Cardiac septum (tissue), 1 donor: ENCODE results near the gene STX16. TPM values are rescaled to one million over a fixed set of nuclear protein-coding genes. Genes with fewer than 3 reads are reported as not detected.

Experiments used
- DNase-seq: peaks from one replicate; pipeline ENCODE4 v3.0.0-alpha.2; 2020; ENCODE audit warnings: low spot score
- intact Hi-C: fragments of 100-400 bp; cut with DNase I; formaldehyde crosslinking; loops from one replicate; pipeline ENCODE4 v1.14.0; 2022
- total RNA-seq: library from RNA; stranded (reverse); fragmentation: NEBNext Ultra II Directional; extraction: Animal tissue kit (Norgen Biotek cat#: 25700); gene quantifications from one replicate; pipeline ENCODE4 v1.2.1, GENCODE V29; 2021
- donor health status: DM: no; HTN: no; CAD: no.

Gene STX16
- total RNA-seq, 1 donor from 2014 or later, result 33.1 TPM

DNA sequence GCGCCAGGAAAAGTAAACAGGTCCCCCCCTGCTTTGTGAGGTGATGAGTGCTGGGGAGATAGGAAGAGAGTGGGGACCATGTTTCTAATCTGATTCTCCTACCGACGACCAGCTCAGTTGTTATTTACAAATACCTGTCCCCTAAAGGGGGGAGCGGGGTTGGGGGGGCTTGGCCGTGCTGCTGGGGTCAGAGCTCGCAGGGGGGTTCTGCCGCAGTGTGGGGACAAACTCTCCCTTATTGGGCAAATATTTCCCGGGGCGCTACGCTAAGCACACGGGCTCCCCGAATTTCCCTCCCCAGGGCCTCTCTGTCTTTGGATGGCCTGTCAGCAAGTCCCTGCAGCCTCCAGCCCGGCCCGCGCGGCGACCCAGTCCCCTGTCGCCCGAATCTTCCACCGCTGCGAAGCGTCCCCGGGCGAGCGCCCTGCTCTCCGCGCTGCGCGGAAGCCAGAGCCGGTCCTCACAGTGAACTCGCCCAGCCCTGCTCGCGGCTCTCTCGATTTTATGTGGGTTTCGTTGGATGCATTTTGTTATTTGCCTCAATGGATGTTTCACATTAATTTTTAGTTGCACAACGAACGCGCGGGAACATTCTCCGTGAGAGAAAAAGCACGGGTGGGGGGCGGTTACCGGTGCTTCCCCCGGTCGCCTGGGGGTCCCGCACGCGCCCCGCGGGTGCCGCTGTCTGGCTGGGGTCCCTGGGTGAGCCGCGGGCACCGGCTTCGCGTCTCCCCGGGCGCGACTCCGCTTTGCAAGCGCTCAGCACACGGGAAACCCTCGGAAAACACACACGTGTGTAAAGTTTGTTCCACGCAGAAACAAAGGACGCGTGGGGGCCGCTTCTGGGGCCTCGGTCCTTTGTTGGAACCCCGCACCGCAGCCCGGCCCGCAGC lies 1.5 kb upstream of the STX16 start:
- intact Hi-C loops, result loop anchor here (2.0 to 10.0 kb wide), 4 partner anchors 43 to 413 kb away; partner anchors contain the start of genes GNAS, GNAS-AS1, NPEPL1 and RAB22A
- no peak for DNase-seq

DNA sequence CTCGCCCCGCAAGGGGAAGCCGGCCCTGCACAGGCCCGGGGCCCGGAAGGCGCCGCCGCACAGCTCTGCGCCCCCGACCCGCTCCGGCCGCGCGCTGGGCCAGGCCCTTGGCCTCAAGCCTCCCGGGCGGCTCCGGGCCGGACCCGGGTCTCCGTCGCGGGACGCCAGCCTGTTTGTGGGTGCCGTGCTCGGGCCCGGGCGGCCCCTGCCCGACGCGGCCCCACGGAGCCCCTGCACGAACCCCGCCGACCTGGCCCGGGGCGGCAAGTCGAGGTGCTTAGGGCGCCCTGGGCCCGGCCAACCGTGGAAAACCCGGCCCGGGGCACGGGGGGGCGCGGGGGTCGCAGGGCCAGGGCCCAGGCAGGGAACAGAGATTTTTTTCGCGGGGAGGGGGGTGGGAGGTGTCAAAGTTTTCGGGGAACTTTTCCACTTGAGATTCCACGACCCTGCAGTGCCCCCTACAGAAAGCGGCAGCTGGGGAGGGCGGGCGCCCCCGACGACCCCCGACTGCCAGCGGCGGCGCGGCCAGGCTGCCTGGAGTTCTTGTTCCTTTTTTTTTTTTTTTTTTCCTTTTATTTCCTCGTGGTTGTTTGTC lies 805 bp upstream of the STX16 start:
- no peak for DNase-seq
- intact Hi-C loops, result loop anchor here (2.0 to 10.0 kb wide), 4 partner anchors 43 to 413 kb away; partner anchors contain the start of genes GNAS, GNAS-AS1, NPEPL1 and RAB22A

DNA sequence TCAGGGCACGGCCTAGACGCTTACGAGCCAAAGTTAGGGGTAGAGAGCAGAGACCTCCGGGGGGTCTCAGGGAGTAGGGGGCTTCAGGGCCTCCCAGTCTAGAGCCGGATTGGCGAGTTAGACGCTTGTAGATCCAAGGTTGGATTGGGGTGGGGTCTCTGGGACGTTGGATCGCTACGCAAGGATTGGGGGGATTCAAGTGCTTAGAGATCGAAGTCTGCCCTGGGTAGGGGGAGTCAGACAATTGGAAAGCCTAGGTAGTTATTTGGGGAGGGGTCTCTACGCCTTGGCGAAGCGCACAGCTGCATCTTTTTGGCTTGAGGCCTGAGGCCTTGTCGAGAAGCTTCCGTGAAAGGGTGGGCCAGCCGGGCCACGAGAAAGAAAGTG lies 469 bp downstream of the STX16 start:
- intact Hi-C loops, result loop anchor here (2.0 to 10.0 kb wide), 4 partner anchors 41 to 415 kb away; partner anchors contain the start of genes GNAS, GNAS-AS1, NPEPL1 and RAB22A
- DNase-seq, result no peak

DNA sequence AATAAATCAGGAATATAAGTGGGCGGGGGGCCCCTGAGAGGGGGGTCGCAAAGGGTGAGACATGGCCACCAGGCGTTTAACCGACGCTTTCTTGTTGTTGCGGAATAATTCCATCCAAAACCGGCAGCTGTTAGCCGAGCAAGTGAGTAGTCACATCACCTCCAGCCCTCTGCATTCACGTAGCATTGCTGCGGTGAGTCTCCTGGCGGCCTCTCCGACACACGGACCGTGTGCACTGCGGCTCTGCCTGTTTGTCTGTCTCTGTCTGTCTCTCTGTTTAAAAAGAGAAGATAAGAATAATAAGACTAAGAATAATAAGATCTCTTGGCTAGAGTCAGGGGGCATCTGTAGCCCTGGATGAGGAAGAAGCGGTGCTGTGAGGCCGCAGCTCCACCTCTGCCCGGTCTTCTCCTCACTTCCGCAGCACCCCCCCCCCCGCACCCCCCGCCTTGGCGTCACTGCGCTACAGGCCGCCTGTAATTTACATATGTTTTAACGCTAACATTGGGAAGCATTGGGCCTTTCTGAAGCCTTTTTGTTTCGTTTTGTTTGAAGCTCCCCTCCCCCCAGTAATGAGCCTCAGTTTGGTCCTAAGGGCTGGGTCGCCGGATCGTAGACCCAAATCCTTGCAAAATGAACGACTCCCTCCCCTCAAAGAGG lies 993 bp downstream of the STX16 start:
- DNase-seq, result peak; percentile 89
- intact Hi-C loops, result loop anchor here (2.0 to 10.0 kb wide), 4 partner anchors 41 to 415 kb away; partner anchors contain the start of genes GNAS, GNAS-AS1, NPEPL1 and RAB22A

DNA sequence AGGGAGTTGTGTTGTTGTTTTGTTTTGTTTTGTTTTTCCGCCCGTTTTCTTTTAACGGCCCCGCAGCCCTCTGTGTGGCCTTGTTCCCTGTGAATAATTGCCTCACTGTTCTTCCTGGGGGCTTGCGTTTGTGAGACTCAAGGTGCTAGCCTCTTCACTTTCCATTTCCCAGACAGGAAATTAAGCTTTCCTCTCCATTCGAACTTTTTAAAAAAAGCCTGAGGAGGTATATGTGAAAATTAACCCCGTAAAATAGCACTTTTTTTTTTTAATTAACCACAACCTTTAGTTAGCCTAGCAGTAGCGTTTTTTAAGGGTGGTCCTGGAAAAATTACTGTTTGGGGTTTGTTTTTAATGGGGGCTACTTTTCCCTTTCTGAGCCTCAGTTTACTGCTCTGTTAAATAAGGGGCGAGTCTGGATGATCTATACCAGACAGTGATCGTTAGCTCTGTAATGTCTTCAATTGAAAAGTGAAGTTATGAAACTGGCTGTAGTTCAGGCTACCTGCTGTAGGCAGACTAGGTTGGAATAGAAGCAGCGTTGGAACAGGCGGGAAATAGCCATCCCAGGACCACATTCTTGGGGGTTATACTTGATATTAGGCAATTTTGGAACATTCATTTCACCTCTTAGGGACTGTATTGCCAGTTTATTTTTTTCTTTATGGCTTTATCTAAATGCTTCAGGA lies 1.7 kb downstream of the STX16 start:
- intact Hi-C loops, result loop anchor here (10.0 kb wide), 1 partner anchor 202 kb away; the partner anchor contains the start of genes GNAS and GNAS-AS1
- DNase-seq, result no peak

DNA sequence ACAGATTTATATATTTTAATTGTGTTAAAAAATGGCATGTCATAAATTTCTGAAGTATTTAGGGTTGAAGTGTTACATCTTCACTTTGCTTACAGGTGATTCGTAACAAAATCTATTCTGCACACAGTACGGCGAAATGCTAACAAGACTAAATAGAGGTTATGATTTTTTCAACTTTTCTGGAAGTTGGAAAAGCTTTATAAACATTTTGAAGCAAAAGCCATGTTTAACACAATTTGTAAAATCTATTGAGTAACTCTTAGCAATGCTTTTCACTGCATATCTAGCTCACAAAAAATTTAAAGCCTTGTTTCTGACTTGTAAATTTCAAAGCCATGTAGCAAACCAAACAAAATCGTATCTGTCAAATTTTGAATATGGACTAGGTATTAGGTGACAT lies 3.3 kb downstream of the STX16 start:
- intact Hi-C loops, result loop anchor here (10.0 kb wide), 1 partner anchor 200 kb away; the partner anchor contains the start of genes GNAS and GNAS-AS1
- no peak for DNase-seq

DNA sequence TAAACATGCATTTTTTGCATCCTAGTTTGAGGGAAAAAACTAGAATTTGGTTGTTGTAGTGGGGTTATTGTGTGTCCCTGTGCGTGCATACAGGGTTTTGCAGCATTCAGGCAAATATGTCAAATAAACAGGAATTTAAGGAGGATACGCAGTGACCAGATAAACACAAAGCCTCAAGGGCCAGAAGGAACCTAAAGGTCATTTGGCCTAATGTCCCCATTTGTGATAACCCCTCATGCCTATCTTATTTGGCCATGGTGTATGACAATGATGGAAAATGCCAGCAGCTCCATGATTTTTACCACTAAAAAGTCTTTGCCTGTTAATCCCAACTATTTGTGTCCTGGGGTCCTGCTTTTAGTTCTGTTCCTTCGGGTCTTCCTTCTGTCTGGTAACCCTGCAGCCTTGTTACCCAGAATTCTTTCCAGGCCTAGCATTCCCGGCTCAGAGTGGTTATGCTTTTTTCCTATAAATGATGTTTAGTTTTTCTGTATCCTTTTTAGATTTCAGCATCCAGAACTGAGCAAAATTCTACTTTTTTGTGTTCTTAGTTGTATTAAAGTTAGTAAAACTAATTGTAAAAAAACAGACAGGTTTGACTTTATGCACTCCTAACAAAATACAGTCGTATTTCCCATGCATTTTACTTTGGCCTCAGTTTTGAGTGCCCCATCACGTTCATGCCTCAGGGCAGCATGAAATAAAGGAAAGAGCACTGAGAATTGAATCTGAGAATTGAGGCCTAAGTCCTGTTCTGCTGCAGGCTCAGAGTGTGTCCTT lies 4.4 kb downstream of the STX16 start:
- intact Hi-C loops, result loop anchor here (10.0 kb wide), 1 partner anchor 199 kb away; the partner anchor contains the start of genes GNAS and GNAS-AS1
- DNase-seq, result no peak

DNA sequence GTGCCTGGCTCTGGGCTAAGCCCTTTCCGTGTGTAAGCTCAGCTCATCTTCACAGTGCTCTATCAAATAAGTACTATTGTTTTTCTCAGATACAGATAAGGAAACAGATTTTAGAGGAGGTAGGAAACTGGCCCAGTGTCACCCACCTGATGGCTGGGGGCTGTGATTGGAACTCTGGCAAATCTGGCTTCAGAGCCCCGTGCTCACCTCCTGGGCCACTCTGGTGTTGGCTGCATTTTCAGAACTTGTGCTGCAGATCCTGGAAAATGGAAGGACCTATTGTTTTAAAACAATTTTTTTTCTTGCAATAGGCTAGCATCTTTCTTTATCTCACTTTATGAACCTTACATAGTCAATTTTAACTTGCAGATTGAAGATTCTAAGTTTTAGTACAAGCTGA lies 5.7 kb downstream of the STX16 start:
- intact Hi-C loops, result loop anchor here (10.0 kb wide), 1 partner anchor 198 kb away; the partner anchor contains the start of genes GNAS and GNAS-AS1

DNA sequence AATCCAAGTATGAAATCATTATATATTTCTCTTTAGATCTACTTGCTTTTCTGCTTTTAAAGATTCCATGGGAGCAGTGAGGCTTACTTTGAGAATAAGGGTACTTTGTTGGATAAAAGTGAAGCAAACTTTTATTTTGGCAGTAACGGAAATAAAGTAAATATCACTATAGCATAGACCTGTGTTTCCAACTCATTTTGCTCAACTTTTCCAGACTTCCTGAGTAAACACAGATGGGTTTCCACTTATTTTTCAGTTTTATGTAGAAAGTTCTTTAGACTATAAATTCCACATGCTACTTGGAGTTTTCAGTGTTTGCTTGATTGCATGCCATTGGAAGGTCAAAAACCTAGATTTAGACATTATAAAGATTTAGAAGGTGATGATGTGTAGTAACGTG lies 6.2 kb downstream of the STX16 start:
- intact Hi-C loops, result loop anchor here (10.0 kb wide), 1 partner anchor 198 kb away; the partner anchor contains the start of genes GNAS and GNAS-AS1
- no peak for DNase-seq

More for the DNA sequence above, 5.7 kb downstream of the STX16 start:
- no peak for DNase-seq

DNA sequence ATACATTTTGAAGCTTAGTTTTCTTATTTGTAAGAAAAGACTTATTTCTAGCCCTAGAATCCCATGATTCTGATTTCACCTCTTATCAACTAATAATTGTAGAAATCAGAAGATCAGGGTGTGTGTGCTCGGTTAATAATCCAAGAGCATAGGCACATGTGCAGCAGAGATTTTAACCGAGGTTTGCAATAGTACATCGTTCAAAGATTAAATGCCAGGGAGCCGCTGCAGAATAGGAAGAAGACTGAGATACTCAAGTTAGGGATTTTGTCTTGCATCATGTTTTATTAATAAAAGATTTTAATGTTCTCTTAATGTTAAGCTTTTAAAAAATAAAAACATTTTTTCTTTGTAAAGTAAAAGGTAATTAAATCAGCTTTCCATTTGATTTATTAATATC lies 6.9 kb downstream of the STX16 start:
- intact Hi-C loops, result loop anchor here (10.0 kb wide), 1 partner anchor 197 kb away; the partner anchor contains the start of genes GNAS and GNAS-AS1
- no peak for DNase-seq

DNA sequence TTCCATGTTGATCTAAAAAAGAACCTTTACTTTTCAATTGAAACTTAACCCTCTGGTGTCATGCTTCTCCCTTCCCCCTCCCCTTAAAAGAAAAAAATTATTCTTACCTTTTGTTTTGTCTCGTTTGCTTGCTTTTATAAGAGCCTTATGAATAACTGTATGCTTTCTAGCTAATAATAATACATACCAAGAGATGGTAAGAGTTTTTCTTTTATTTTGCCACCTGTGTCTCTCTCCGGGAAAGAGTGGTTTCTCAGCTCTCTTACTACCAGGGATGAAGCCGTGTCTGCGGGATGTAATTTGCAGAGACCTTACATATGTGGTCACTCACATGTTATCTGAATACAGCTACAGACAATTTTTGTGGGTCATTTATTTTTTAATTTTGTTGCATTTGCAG lies 7.7 kb downstream of the STX16 start:
- DNase-seq, result no peak
- intact Hi-C loops, result loop anchor here (10.0 kb wide), 1 partner anchor 196 kb away; the partner anchor contains the start of genes GNAS and GNAS-AS1

DNA sequence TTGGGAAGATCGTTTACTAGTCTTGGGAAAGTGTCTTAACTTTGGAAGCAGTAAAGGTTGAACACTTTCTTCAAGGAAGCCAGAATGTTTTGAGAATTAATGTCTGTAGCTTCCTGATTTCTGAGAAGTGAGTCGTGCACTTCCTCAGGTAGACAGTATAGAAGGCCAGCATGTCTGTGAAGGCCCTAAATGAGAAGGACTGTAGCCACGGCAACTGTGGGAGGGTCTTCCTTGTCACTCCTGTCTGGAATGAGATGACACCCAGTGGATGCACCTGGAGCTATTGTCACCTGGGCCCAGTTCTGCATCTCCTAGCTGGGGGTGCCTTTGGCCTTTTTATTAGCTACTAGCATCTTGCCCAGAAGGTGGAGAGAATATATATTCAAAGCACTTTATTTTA lies 8.8 kb downstream of the STX16 start:
- intact Hi-C loops, result loop anchor here (10.0 kb wide), 1 partner anchor 195 kb away; the partner anchor contains the start of genes GNAS and GNAS-AS1
- DNase-seq, result no peak

DNA sequence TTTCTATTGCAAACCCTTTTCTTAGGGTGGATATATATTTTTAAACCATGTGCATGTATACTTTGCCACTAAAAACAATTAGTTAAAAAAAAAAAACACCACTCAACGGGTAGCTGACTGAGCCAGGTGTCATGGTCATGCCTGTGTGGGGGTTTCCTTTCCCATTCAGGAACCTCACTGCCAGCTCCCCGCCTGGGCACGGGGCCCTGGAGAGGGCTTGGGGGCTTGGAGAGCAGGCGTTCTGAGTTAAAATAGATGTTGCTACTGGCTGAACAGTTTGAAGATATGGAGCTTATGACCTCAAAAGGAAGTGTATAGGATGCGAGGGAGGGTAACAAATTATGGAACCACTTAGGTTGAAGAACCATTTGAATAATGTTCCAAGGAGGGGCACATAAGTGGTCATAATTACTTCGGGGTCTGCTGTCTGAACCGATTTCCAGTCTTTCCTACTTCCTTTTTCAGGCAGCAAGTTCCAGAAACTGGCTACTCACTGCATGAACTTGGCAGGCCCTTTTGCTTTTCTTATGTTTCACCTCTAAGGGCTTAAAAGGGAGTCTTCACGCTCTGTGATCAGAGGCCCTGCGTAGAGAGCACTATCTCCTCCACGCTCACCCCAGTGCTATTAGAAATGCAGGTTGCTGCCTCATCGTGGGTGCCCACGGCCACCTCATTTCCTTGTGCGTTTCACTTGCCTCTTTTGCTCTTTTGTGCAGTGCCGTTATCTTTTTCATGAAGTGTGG lies 9.9 kb downstream of the STX16 start:
- intact Hi-C loops, result no loop called here
- DNase-seq, result no peak

DNA sequence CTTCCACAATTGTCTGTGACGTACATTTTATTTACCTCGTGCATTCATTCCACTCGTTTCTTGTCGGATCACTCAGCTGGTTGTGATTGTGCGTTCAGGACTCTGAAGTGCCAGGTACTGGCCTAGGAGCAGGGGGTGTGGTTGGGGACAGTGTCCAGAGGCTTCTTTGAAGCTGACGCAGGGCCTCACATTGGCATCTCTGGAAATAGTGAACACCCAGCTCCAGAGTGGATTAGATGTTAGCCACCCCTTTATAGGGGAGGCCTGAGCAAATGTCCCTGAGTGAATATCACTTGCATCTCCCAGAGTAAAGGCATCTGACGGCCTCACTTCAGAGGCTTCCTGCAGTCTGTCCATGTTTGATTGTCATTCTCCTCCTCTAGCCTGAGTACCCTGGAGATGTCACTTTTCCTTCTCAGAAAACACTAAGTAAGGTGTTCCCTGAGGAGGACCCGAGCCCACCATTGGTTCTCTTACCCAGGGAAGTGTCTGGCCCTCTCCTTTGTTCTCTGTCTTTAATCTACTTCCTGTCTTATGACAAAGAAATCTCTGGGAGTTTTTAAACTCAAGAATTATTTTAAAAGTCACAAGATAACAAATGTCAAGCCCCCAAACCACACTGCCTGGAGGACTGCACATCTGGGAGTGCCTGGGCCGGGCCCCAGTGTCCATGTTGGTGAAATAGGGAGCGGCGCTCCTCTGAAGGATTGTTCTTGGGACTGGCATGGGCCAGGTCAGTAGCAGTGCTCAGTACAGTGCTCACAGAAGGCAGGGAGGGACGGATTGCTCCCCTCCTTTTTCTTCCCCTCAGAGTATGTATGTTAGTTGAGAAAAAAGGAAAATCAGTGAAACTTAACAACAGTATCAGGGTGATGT lies 10.8 kb downstream of the STX16 start:
- DNase-seq, result no peak
- intact Hi-C loops, result no loop called here

DNA sequence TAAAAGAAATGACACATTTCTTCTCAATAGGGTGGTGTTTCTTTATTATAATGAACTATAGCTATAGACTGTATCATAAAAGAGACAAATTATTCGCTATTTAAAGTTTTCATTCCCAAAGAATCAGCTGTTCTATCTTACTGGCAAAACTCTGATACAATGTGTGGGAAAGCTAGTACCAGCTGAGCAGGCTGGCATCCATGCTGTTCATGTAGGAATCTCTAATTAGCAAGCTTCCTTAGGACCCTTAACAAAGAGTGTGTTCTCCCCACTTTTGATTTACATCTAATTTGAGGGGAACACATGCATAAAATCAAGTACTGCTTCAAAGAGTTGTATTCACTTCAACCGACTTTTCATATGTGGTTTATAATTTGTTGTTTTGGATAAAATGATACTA lies 13.2 kb downstream of the STX16 start:
- intact Hi-C loops, result no loop called here

DNA sequence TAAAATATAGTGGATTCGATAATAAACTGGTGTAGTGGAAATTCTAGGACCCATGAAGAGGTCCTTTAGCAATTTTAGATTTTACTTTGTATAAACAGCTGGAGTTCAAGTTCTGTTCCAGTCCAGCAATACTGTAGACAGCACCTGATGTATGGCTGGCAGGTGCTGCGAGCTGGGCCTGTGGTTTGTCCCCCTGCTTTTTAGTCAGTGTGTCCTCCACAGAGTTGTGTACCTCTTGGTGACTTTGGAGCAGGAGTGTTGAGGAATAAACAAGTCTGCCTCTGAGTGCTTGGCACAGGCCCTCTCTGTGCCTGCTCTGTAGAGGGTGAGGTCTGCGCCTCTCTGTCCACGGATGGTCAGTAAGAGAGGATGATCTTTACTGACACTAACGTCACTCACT lies 13.8 kb downstream of the STX16 start:
- intact Hi-C loops, result no loop called here
- no peak for DNase-seq

More for the DNA sequence above, 13.2 kb downstream of the STX16 start:
- no peak for DNase-seq
